Aorta (tissue), 5 donors: ENCODE measurements around the gene AP1G2. TPM values are rescaled to one million over a fixed set of nuclear protein-coding genes. Genes with fewer than 3 reads are reported as not detected.

Experiments
- ATAC-seq: fragments of 200-7000 bp; cut with Tn5 transposase; one replicate; pipeline ENCODE4 v1.9.1; 2022; ENCODE audit warnings: moderate library complexity; ENCODE audit not compliant: low FRiP score
- DNase-seq, 2 donors: peaks; one replicate each; pipeline ENCODE4 v3.0.0-alpha.2; 2020
- H3K27ac ChIP-seq, 2 donors: one replicate each; pipeline ENCODE4 v1.5.1; 2013; ENCODE audit warnings: low read length in 2 of 2, mild to moderate bottlenecking in 2 of 2, moderate library complexity in 2 of 2, control low read depth in 1 of 2, inconsistent platforms in 1 of 2, low read depth in 1 of 2
- H3K27me3 ChIP-seq, 2 donors: one replicate each; pipeline ENCODE4 v1.6.1; 2013; ENCODE audit warnings: control low read depth in 1 of 2, low read length in 1 of 2, mild to moderate bottlenecking in 1 of 2, moderate library complexity in 1 of 2; ENCODE audit not compliant: insufficient read depth in 2 of 2, control insufficient read depth in 1 of 2
- H3K36me3 ChIP-seq, 2 donors: one replicate each; pipeline ENCODE4 v1.6.1; 2013; ENCODE audit warnings: control low read depth in 1 of 2, low read length in 1 of 2, mild to moderate bottlenecking in 1 of 2; ENCODE audit not compliant: insufficient read depth in 2 of 2, control insufficient read depth in 1 of 2
- H3K4me1 ChIP-seq, 2 donors: one replicate each; pipeline ENCODE4 v1.6.1; 2013; ENCODE audit warnings: low read length in 2 of 2, control low read depth in 1 of 2, mild to moderate bottlenecking in 1 of 2, moderate library complexity in 1 of 2; ENCODE audit not compliant: insufficient read depth in 2 of 2, control insufficient read depth in 1 of 2
- H3K4me3 ChIP-seq, 2 donors: one replicate each; pipeline ENCODE4 v1.5.1; 2013; ENCODE audit warnings: low read length in 2 of 2, control low read depth in 1 of 2, mild to moderate bottlenecking in 1 of 2
- H3K9me3 ChIP-seq: one replicate; pipeline ENCODE4 v1.6.1; 2013; ENCODE audit warnings: mild to moderate bottlenecking, low read length; ENCODE audit not compliant: control insufficient read depth
- WGBS, 2 donors: extraction: QIAGEN DNeasy Blood & Tissue Kit; methylation state at CpG; one replicate each; pipeline ENCODE4 v1.1.7; 2013; 5-methylcytosine and 5-hydroxymethylcytosine counted together
- intact Hi-C, 2 donors: fragments of 100-400 bp; cut with DNase I; formaldehyde crosslinking; loops; one replicate each; pipeline versions ENCODE4 v1.14.2 to v1.15.0; 2022
- polyA plus RNA-seq, 2 donors: library from polyadenylated mRNA; stranded (reverse); fragments of 200-250 nt; gene quantifications; one replicate each; pipeline ENCODE4 v1.2.3, GENCODE V29; 2013
- total RNA-seq, 2 donors: library from RNA; stranded (reverse); fragmentation: NEBNext Ultra II Directional; extraction: Animal tissue kit (Norgen Biotek cat#: 25700); gene quantifications; one replicate each; pipeline ENCODE4 v1.2.1, GENCODE V29; 2021
- donor health status: healthy with polysubstance abuse.
- donor health status: Bipolar disorder and iron deficiency.
- donor health status: DM: no; HTN: no; CAD: no.
- donor health status: DM: no; HTN: no; CAD: no.
- donor health status: DM: yes; HTN: yes; CAD: no.

Gene AP1G2
- total and polyA plus RNA-seq, 4 donors = 17.5 to 78.6 (median 56.3) TPM

DNA sequence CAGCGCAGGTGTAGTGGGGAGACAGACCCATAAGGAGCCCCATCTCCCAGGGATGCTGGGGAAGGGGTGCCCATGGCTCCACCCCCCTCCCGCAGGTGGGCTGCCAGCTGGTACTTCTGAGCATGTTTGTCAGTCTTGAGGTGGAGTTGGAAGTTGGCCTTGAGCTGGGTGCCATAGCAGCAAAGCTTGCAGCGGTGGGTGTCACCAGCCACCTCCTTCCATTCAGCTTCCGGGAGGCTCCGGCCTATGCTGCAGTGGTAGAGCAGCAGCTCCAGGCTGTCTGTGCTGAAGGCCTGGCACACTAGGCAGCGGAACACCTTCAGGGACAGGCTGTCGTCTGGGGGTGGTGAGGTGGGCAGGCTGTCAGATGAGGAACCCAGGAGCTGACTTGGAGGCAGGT lies 34.9 kb downstream of the AP1G2 start:
- WGBS, 2 donors = 91 to 95% methylated on average over 7 of the region's 7 CpGs
- H3K4me1 ChIP-seq = no peaks in the 10 kb centered on the region
- intact Hi-C loops = no loop called here
- no peak for ATAC-seq
- no peak overlapping the region for H3K4me3 ChIP-seq
- no peaks in the 10 kb centered on the region for H3K27me3 ChIP-seq
- no peak for DNase-seq
- H3K27ac ChIP-seq = no peak overlapping the region
- no peaks in the 10 kb centered on the region for H3K9me3 ChIP-seq
- H3K36me3 ChIP-seq = no peaks in the 10 kb centered on the region

DNA sequence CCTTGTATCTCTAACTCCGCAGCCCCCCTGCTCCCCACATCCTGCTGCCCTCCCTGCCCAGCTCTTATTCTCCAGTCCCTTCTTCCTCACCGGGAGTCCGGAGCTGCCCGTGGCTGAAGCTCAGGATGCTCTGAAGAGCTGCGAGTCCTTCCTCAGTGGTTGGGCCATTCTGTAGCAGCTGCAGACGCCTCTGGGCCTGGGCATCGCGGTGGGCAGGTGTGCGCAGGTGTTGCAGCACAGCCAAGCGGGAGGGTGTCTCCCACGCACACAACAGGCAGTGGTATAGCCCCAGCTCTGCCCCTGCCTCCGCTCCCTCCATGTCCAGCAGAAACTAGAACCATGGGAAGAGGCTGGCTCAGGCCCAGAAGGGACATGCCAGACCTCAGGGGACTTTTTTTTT lies 36.2 kb downstream of the AP1G2 start:
- DNase-seq (no peak), ATAC-seq (no peak)
- intact Hi-C loops = no loop called here
- H3K9me3 ChIP-seq = no peaks in the 10 kb centered on the region
- H3K27ac ChIP-seq = no peak overlapping the region
- H3K4me1 ChIP-seq = no peaks in the 10 kb centered on the region
- WGBS, 2 donors = 93 to 97% methylated on average over 12 of the region's 12 CpGs
- no peaks in the 10 kb centered on the region for H3K27me3 ChIP-seq
- H3K4me3 ChIP-seq = no peak overlapping the region
- no peaks in the 10 kb centered on the region for H3K36me3 ChIP-seq

DNA sequence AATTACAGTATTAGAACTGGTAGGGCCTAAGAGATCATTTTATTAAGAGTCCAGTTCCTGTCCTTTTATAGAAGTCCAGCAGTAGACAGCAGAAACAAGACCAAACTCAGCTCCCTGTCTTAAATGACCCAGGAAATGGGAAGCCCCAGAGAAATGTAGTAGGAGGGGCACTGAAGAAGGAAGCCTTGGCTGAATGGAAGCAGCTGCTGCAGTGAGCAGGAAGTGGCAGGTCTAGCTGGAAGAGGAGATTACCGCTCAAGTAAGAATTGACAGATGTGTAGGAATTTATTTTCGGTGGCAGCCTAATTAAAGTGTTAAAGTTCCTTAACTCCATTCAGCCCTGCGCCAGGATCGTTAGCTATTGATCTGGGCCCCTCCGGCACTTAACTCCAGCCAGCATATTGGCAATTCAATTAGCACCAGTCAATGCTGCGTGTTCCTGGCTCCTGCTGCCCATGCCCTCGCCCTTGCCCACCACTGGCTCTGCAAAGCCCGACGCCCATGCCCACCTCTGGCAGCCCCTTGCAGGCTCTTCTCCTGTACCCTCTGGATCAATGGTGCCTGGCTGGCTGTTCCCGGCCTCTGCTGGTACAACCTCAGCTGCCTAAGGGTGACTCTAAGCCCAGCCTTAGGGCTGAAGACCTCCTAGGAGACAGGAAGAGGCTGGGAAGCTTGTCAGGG lies 37.1 kb downstream of the AP1G2 start:
- no peak for ATAC-seq
- WGBS, 2 donors = 79 to 86% methylated on average over 10 of the region's 10 CpGs
- H3K9me3 ChIP-seq = no peaks in the 10 kb centered on the region
- no peak overlapping the region for H3K27ac ChIP-seq
- H3K36me3 ChIP-seq = no peaks in the 10 kb centered on the region
- intact Hi-C loops = no loop called here
- no peaks in the 10 kb centered on the region for H3K4me1 ChIP-seq
- H3K27me3 ChIP-seq = no peaks in the 10 kb centered on the region
- H3K4me3 ChIP-seq = no peak overlapping the region
- DNase-seq = no peak

DNA sequence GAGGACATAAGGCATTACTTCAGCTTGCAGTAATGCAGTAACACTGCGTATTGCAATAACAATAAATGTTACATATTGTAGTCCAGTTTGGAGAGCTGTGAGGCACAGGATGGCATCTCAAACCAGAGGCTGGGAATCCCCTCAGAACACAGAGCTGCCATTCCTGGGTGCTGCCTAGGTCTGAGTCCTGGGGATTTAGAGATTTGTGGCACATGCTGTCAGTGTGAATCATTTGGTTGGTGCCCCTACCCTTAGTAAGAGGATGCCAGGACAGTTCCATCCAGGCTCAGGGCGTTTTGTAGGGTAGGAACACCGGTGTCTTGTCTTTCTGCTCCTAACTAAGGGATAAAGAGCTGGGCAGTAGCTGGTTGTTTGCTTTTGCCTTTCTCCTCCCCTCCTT lies 38.6 kb downstream of the AP1G2 start:
- Histone ChIP-seq H3K9me3 (no peaks in the 10 kb centered on the region), H3K27me3 (no peaks in the 10 kb centered on the region), H3K36me3 (no peaks in the 10 kb centered on the region), H3K27ac (no peak overlapping the region), H3K4me3 (no peak overlapping the region), H3K4me1 (no peaks in the 10 kb centered on the region)
- no peak for DNase-seq
- no peak for ATAC-seq
- 78 to 82% methylated on average over 3 of the region's 3 CpGs for WGBS, 2 donors
- intact Hi-C loops = no loop called here

DNA sequence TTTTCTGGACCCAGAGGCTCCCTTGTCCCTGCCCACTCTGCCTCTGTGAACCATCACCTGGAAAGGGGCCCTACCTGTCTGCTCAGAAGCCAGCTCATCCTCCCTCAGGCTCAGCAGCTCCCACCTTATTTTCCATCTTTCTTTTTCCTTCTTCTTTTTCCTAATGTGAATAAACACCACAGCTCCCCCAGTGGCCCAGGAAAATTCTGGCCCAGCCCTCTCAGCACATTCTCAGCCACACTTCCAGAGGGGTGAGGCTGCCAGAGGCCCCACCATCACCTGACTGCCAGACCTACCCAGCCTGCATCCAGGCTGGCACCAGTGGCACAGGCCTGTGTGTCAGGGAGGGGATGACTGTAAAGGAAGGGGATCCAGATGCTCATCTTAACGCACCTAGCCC lies 39.0 kb downstream of the AP1G2 start:
- no peak for ATAC-seq
- intact Hi-C loops = no loop called here

DNA sequence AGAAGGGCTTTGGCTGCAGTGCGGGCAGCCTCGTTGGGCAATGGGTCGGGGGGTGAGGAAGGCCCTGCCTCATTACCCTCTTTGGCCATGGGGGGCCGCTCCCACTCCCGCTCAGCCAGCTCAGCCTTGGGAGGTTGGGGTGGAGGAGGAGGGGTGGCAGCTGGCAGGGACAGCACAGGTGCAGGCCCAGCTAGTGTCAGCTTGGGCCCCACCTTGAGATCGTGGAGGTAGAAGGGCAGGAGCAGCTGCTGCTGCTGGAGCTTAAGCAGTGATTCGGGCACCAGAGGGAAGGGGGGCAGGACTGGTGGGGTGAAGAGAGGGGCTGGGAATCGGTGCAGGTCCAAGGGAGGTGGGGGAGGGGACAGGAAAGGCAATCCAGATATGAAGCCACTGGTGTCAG lies 42.0 kb downstream of the AP1G2 start:
- H3K9me3 ChIP-seq = no peaks in the 10 kb centered on the region
- no peak overlapping the region for H3K27ac ChIP-seq
- no peaks in the 10 kb centered on the region for H3K4me1 ChIP-seq
- H3K27me3 ChIP-seq = no peaks in the 10 kb centered on the region
- no peak for DNase-seq
- 84 to 86% methylated on average over 8 of the region's 8 CpGs for WGBS, 2 donors
- H3K4me3 ChIP-seq = no peak overlapping the region
- no peaks in the 10 kb centered on the region for H3K36me3 ChIP-seq
- ATAC-seq = no peak
- intact Hi-C loops = no loop called here

More for the DNA sequence above, 39.0 kb downstream of the AP1G2 start:
- DNase-seq = no peak
- Histone ChIP-seq H3K27me3 (no peaks in the 10 kb centered on the region), H3K9me3 (no peaks in the 10 kb centered on the region), H3K36me3 (no peaks in the 10 kb centered on the region), H3K27ac (no peak overlapping the region), H3K4me1 (no peaks in the 10 kb centered on the region), H3K4me3 (no peak overlapping the region)
- 80 to 83% methylated on average over 1 of the region's 1 CpG for WGBS, 2 donors

DNA sequence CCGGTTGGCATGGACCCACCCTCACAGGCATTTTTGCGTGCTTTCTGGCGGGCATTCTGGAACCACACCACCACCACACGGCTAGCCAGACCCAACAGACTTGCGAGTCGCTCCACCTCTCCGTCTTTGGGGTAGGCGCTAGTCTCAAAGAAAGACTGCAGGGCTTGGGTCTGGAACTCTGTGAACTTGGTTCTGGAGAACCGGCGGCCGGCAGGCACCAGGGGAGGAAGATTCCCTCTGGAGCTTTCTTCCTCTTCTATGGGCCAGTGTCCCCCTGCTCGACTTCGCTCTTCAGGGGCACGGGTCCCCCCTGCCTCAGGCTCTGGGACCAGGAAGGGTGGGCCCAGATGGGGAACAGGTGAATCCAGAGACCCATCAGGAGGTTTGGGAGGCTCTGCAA lies 42.6 kb downstream of the AP1G2 start:
- ATAC-seq = no peak
- no peaks in the 10 kb centered on the region for H3K27me3 ChIP-seq
- intact Hi-C loops = no loop called here
- H3K36me3 ChIP-seq = no peaks in the 10 kb centered on the region
- H3K27ac ChIP-seq = no peak overlapping the region
- H3K9me3 ChIP-seq = no peaks in the 10 kb centered on the region
- H3K4me1 ChIP-seq = no peaks in the 10 kb centered on the region
- DNase-seq = no peak
- 93 to 94% methylated on average over 14 of the region's 14 CpGs for WGBS, 2 donors
- no peak overlapping the region for H3K4me3 ChIP-seq

DNA sequence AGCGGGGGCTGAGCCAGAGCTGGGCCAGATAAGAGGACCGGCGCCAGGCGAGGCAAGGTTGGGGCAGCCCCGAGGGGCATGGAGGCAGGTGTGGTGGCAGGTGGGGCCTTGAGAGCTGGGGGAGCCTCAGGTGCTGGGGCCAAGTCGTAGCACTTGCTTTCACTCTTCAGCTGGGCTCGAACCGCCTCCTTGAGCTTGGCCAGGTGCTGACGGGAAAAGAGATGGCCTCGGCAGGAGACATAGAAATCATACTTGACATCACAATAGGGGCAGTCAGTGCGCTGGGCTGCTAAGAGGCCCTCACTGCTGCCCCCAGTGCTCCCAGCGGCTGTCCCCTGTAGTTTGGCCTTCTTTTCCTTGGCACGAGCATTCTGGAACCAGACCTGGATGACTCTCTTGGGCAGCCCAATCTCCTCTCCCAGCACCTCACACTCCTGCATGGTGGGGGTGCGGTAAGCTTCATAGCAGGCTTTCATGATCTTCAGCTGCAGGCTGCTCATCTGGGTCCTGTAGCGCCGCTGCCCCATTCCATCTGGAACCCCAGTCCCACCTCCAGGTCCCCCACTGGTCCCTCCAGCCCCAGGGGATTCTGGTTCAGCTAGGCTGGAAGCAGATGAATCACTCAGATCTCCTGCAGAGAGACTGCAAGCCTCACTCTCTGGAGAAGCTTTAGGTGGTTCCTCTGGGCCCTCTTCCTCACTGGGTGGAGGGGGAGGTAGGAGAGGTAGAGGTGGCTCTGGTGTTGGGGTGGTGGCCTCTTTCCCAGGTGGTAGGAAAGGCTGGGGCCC lies 44.2 kb downstream of the AP1G2 start:
- no peaks in the 10 kb centered on the region for H3K36me3 ChIP-seq
- no peaks in the 10 kb centered on the region for H3K9me3 ChIP-seq
- intact Hi-C loops = no loop called here
- no peaks in the 10 kb centered on the region for H3K27me3 ChIP-seq
- H3K27ac ChIP-seq = no peak overlapping the region
- no peak overlapping the region for H3K4me3 ChIP-seq
- no peak for DNase-seq
- 88 to 92% methylated on average over 16 of the region's 16 CpGs for WGBS, 2 donors
- no peak for ATAC-seq
- no peaks in the 10 kb centered on the region for H3K4me1 ChIP-seq

DNA sequence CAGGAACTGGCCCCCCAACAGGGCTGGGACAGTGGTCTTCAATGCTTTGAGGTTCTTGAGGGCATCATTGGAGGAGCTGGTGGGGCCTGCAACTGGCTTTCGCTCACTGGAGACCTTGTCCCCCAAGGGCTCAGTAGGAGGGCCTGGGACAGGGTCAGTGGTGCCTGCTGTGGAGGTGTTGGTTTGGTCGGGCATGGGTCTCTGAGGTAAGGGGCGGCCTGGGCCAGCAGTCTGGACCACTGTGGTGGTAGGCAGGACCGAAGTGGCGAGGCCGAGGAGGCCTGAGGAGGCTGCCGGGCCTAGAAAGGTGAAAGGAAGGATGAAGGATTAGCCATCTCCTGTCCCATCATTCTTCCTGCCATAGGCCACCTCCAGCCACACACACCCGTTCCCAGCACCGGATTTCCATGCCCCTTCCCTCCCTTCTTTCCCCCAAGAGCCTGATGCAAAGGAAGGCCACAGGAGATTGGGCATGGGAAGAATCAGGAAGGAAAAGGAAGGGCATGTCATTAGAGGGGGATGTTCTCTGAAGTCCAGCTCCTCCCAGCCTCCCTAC lies 44.9 kb downstream of the AP1G2 start:
- ATAC-seq = no peak

More for the DNA sequence above, 44.9 kb downstream of the AP1G2 start:
- 86 to 90% methylated on average over 9 of the region's 9 CpGs for WGBS, 2 donors
- no peak for DNase-seq
- intact Hi-C loops = no loop called here
- no peaks in the 10 kb centered on the region for H3K4me1 ChIP-seq
- H3K27ac ChIP-seq = no peak overlapping the region
- H3K36me3 ChIP-seq = no peaks in the 10 kb centered on the region
- H3K27me3 ChIP-seq = no peaks in the 10 kb centered on the region
- no peak overlapping the region for H3K4me3 ChIP-seq
- H3K9me3 ChIP-seq = no peaks in the 10 kb centered on the region
